Ishikawa (cell line): ENCODE results near the gene IRF2BP1.

Experiments used
- CEBPB ChIP-seq: IDR thresholded peaks from 2 replicates; pipeline ENCODE4 v1.6.1; 2012
- CREB1 ChIP-seq: IDR thresholded peaks from 2 replicates; pipeline ENCODE4 v1.6.1; 2012; ENCODE audit warnings: low read depth
- EGR1 ChIP-seq: IDR thresholded peaks from 2 replicates; pipeline ENCODE4 v1.6.1; 2012
- EP300 ChIP-seq: IDR thresholded peaks from 2 replicates; pipeline ENCODE4 v1.6.1; 2012; ENCODE audit warnings: borderline replicate concordance
- FOXM1 ChIP-seq: IDR thresholded peaks from 2 replicates; pipeline ENCODE4 v1.6.1; 2012; ENCODE audit warnings: low read depth, borderline replicate concordance
- NFIC ChIP-seq: IDR thresholded peaks from 2 replicates; pipeline ENCODE4 v1.6.1; 2012
- RAD21 ChIP-seq: IDR thresholded peaks from 2 replicates; pipeline ENCODE4 v1.6.1; 2012; ENCODE audit warnings: low read depth
- TAF1 ChIP-seq: IDR thresholded peaks from 2 replicates; pipeline ENCODE4 v1.6.1; 2012; ENCODE audit warnings: low read depth, mild to moderate bottlenecking
- TCF12 ChIP-seq: IDR thresholded peaks from 2 replicates; pipeline ENCODE4 v1.6.1; 2012; ENCODE audit warnings: low read depth
- TEAD4 ChIP-seq: IDR thresholded peaks from 2 replicates; pipeline ENCODE4 v1.6.1; 2012
- YY1 ChIP-seq: IDR thresholded peaks from 2 replicates; pipeline ENCODE4 v1.6.1; 2012; ENCODE audit warnings: low read depth
- ZBTB7A ChIP-seq: IDR thresholded peaks from 2 replicates; pipeline ENCODE4 v1.6.1; 2012; ENCODE audit warnings: low read depth
- TF ChIP-seq, protein P1 (sequence below): IDR thresholded peaks from 2 replicates; pipeline ENCODE4 v1.6.1; 2012
- TF ChIP-seq, protein P2 (sequence below): IDR thresholded peaks from 2 replicates; pipeline ENCODE4 v1.6.1; 2012
- TF ChIP-seq, protein P3 (sequence below): IDR thresholded peaks from 2 replicates; pipeline ENCODE4 v1.6.1; 2012; ENCODE audit warnings: low read depth, mild to moderate bottlenecking

IRF2BP1 gene

DNA sequence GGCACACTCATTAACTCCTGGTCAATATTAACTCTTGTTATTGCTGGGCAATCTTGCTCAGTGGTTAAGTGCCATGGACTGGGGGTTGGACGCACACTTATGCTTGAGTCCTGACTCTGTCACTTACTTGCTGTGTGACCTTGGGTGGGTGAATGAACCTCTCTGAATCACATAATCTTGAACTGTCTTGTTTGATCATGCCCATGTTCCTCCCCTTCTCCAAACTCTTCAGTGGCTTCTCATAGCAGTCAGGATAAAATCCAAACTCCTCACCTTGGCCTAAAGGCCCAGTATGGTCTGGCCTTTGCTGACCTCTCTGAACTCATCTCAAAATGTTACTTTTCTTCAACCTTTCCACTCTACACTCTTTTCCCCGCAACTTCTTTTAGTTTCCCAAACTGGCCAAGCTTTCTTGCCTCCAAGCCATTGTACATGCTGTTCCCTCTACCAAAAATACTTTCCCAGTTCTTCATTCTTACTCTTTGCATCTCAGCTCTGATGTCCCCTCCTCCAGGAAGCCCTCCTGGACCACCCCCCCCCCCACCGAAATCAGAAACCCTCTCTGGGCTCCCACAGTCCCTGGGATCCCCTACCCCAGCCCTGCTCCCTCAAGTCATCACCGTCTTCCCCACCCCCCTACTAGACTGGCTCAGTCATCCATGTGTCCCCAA lies 14.1 kb upstream of the IRF2BP1 start:
- no peak for TF ChIP-seq TCF12
- TF ChIP-seq, protein P1, sequence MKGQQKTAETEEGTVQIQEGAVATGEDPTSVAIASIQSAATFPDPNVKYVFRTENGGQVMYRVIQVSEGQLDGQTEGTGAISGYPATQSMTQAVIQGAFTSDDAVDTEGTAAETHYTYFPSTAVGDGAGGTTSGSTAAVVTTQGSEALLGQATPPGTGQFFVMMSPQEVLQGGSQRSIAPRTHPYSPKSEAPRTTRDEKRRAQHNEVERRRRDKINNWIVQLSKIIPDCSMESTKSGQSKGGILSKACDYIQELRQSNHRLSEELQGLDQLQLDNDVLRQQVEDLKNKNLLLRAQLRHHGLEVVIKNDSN = no peak
- TF ChIP-seq CREB1 = no peak
- no peak for TF ChIP-seq ZBTB7A
- no peak for TF ChIP-seq RAD21
- TF ChIP-seq YY1 = no peak
- no peak for TF ChIP-seq EGR1
- TF ChIP-seq TEAD4 = no peak
- TF ChIP-seq TAF1 = no peak
- no peak for TF ChIP-seq CEBPB
- TF ChIP-seq EP300 = no peak
- no peak for TF ChIP-seq NFIC
- TF ChIP-seq, protein P2, sequence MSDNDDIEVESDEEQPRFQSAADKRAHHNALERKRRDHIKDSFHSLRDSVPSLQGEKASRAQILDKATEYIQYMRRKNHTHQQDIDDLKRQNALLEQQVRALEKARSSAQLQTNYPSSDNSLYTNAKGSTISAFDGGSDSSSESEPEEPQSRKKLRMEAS = no peak
- TF ChIP-seq, protein P3, sequence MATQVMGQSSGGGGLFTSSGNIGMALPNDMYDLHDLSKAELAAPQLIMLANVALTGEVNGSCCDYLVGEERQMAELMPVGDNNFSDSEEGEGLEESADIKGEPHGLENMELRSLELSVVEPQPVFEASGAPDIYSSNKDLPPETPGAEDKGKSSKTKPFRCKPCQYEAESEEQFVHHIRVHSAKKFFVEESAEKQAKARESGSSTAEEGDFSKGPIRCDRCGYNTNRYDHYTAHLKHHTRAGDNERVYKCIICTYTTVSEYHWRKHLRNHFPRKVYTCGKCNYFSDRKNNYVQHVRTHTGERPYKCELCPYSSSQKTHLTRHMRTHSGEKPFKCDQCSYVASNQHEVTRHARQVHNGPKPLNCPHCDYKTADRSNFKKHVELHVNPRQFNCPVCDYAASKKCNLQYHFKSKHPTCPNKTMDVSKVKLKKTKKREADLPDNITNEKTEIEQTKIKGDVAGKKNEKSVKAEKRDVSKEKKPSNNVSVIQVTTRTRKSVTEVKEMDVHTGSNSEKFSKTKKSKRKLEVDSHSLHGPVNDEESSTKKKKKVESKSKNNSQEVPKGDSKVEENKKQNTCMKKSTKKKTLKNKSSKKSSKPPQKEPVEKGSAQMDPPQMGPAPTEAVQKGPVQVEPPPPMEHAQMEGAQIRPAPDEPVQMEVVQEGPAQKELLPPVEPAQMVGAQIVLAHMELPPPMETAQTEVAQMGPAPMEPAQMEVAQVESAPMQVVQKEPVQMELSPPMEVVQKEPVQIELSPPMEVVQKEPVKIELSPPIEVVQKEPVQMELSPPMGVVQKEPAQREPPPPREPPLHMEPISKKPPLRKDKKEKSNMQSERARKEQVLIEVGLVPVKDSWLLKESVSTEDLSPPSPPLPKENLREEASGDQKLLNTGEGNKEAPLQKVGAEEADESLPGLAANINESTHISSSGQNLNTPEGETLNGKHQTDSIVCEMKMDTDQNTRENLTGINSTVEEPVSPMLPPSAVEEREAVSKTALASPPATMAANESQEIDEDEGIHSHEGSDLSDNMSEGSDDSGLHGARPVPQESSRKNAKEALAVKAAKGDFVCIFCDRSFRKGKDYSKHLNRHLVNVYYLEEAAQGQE = no peak
- TF ChIP-seq FOXM1 = no peak

DNA sequence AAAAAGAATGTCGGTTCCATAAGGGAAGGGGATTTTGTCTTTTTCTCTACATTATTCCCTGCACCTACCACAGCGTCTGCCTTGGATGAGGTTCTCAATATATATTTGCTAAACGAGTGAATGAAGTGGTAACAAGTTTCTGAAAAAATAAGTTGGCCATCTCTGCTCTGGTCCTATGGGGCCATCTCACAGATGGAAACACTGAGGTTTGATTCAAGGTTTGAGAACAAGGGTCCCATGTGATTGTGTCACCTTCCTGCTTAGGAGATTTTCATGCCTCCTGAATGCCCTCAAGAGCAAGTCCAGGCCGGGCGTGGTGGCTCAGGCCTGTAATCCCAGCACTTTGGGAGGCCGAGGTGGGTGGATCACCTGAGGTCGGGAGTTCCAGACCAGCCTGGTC lies 13.3 kb upstream of the IRF2BP1 start:
- TF ChIP-seq CEBPB (no peak), YY1 (no peak), FOXM1 (no peak), TCF12 (no peak), ZBTB7A (no peak), RAD21 (no peak)
- TF ChIP-seq, protein P2 = no peak

DNA sequence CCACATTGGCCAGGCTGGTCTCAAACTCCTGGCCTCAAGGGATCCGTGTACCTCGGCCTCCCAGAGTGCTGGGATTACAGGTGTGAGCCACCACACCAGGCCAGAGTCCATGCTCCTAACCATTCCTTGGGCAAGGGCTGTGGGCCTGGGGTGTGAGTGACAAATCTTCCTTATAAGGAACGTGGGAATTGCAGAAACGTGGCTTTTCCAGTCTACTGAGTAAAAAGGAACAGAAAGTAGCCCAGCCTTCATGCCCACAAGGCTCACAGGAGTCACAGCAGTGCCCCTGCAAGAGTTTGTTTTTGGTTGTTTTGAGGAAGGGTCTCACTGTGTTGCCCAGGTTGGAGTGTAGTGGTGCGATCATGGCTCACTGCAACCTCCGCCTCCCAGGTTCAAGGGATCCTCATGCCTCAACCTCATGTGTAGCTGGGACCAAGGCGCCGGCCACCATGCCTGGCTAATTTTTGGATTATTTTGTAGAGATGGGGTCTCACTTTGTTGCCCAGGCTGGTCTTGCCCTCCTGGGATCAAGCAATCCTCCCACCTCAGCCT lies 11.4 kb upstream of the IRF2BP1 start:
- TF ChIP-seq NFIC (no peak), CREB1 (no peak), RAD21 (no peak), EGR1 (no peak), CEBPB (no peak), EP300 (no peak)
- TF ChIP-seq, protein P1 = no peak
- TF ChIP-seq, protein P2 = no peak
- TF ChIP-seq, protein P3 = no peak

DNA sequence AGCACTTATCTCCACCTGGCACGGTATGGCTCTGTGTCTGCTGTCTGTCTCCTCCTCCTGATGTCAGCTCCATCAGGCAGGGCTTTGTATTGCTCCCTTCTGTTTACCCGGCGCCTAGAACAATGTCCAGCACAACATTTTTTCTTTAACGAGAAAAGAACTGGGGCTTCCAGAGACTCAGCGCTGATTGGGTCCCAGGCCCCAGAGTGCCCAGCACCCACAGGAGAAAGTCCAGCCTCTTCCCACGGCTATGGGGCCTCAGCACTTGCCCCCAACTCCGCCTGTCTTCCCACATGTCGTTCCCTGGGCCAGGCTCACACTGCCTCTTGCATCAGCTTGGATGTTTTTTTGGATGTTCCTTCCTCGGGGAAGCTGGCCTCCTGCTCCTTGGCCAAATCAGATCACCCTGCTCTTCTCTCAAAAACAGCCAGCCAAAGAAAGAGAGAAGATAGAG lies 9.6 kb upstream of the IRF2BP1 start:
- TF ChIP-seq, protein P2 = no peak
- no peak for TF ChIP-seq TCF12
- TF ChIP-seq TAF1 = no peak

DNA sequence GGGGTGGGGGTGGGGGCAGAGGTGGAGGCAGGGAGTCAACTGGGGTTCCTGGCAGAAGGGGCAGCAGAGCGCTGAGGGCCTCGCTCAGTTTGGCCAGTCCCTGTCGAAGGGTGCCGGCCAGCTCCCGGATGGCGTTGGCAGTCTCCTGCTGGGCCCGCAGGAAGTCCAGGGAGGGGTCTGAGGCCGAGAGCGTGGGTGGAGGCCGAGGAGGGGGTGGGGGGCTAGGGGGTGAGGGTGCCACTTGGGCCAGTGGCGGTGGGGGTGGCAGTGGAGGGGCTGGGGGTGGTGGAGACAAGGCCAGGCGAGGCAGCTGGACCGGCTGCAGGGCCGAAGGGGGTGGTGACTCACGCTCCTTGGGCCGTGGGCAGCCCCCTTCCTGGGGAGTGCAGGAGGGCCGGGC lies 4.9 kb upstream of the IRF2BP1 start:
- no peak for TF ChIP-seq EGR1

DNA sequence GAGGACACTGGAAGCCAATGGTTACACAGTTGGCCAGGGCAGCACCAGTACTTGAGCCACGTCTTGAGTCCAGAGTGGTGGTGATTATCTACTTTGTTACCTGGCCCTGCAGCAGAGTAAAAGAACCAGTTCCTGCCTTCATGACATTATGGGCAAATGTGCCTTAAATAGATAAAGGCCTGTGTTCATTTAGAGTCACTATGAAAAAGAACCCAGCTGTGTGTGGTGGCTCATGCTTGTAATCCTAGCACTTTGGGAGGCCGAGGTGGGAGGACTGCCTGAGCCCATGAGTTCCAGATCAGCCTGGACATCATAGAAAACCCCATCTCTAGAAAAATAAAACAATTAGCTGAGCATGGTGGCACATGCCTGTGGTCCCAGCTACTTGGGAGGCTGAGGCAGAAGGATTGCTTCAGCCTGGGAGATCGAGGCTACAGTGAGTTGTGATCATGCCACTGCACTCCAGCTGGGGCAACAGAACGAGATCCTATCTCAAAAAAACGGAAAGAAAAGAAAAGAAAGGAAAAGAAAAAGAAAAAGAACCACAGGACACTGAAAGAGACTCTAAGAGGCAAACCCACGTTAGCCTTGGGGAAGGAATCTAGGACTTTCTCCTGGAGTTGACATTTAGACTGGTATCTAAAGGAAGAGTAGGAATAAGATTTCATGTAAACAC lies 3.4 kb upstream of the IRF2BP1 start:
- TF ChIP-seq, protein P1 = no peak
- TF ChIP-seq TAF1 (no peak), TEAD4 (no peak), EP300 (no peak), ZBTB7A (no peak), EGR1 (no peak), CREB1 (no peak), NFIC (no peak), CEBPB (no peak), YY1 (no peak), RAD21 (no peak), TCF12 (no peak), FOXM1 (no peak)
- TF ChIP-seq, protein P3 = no peak
- TF ChIP-seq, protein P2 = no peak
